HUES6 (cell line): ENCODE measurements around the gene NHSL1.

Experiments
- H3K27ac ChIP-seq: 2 replicates; pipeline ENCODE4 v1.7.0; 2013; ENCODE audit warnings: low read depth, mild to moderate bottlenecking, low read length, inconsistent platforms
- H3K27me3 ChIP-seq: 2 replicates; pipeline ENCODE4 v1.6.1; 2013; ENCODE audit warnings: low read length; ENCODE audit not compliant: control insufficient read depth, insufficient read depth
- H3K36me3 ChIP-seq: 2 replicates; pipeline ENCODE4 v1.6.1; 2013; ENCODE audit warnings: low read length; ENCODE audit not compliant: control insufficient read depth, insufficient read depth
- H3K4me1 ChIP-seq: 2 replicates; pipeline ENCODE4 v1.6.1; 2013; ENCODE audit warnings: low read length; ENCODE audit not compliant: control insufficient read depth, insufficient read depth
- H3K4me3 ChIP-seq: 2 replicates; pipeline ENCODE4 v1.5.1; 2013; ENCODE audit warnings: low read depth, low read length
- H3K9ac ChIP-seq: one replicate; pipeline ENCODE4 v1.6.1; 2013; ENCODE audit warnings: mild to moderate bottlenecking, low read length
- H3K9me3 ChIP-seq: 2 replicates; pipeline ENCODE4 v1.6.1; 2013; ENCODE audit warnings: low read depth, low read length; ENCODE audit not compliant: control insufficient read depth, insufficient read depth

NHSL1 gene

GRCh38 chr6:138456401-138456790 lies 42.9 kb downstream of the NHSL1 start:
- Histone ChIP-seq H3K36me3 (no peaks in the 10 kb centered on the region), H3K9ac (no peak overlapping the region), H3K27me3 (no peaks in the 10 kb centered on the region), H3K4me3 (no peak overlapping the region), H3K9me3 (no peaks in the 10 kb centered on the region), H3K4me1 (no peaks in the 10 kb centered on the region), H3K27ac (no peak overlapping the region)

GRCh38 chr6:138455746-138456400 lies 43.4 kb downstream of the NHSL1 start:
- H3K9ac ChIP-seq, result no peak overlapping the region

GRCh38 chr6:138454981-138455706 lies 44.1 kb downstream of the NHSL1 start:
- H3K9ac ChIP-seq, result no peak overlapping the region

More at GRCh38 chr6:138455746-138456400, 43.4 kb downstream of the NHSL1 start:
- H3K4me1 ChIP-seq, result no peaks in the 10 kb centered on the region
- H3K4me3 ChIP-seq, result no peak overlapping the region
- H3K9me3 ChIP-seq, result no peaks in the 10 kb centered on the region
- H3K27ac ChIP-seq, result no peak overlapping the region
- no peaks in the 10 kb centered on the region for H3K27me3 ChIP-seq
- no peaks in the 10 kb centered on the region for H3K36me3 ChIP-seq

GRCh38 chr6:138451043-138451442 lies 48.3 kb downstream of the NHSL1 start:
- no peaks in the 10 kb centered on the region for H3K4me1 ChIP-seq
- H3K27ac ChIP-seq, result no peak overlapping the region
- no peak overlapping the region for H3K9ac ChIP-seq
- H3K27me3 ChIP-seq, result no peaks in the 10 kb centered on the region
- H3K9me3 ChIP-seq, result no peaks in the 10 kb centered on the region
- peaks cover 5% of the 10 kb centered on the region for H3K36me3 ChIP-seq
- no peak overlapping the region for H3K4me3 ChIP-seq

More at GRCh38 chr6:138454981-138455706, 44.1 kb downstream of the NHSL1 start:
- no peak overlapping the region for H3K4me3 ChIP-seq
- no peaks in the 10 kb centered on the region for H3K9me3 ChIP-seq
- H3K27ac ChIP-seq, result no peak overlapping the region
- no peaks in the 10 kb centered on the region for H3K27me3 ChIP-seq
- no peaks in the 10 kb centered on the region for H3K4me1 ChIP-seq
- H3K36me3 ChIP-seq, result no peaks in the 10 kb centered on the region

GRCh38 chr6:138450445-138450844 lies 48.8 kb downstream of the NHSL1 start:
- no peaks in the 10 kb centered on the region for H3K9me3 ChIP-seq
- H3K4me1 ChIP-seq, result no peaks in the 10 kb centered on the region
- peaks cover 5% of the 10 kb centered on the region for H3K36me3 ChIP-seq
- H3K4me3 ChIP-seq, result no peak overlapping the region
- H3K9ac ChIP-seq, result no peak overlapping the region
- no peaks in the 10 kb centered on the region for H3K27me3 ChIP-seq
- no peak overlapping the region for H3K27ac ChIP-seq

GRCh38 chr6:138446821-138447220 lies 52.5 kb downstream of the NHSL1 start:
- Histone ChIP-seq H3K27me3 (no peaks in the 10 kb centered on the region), H3K36me3 (peaks cover 13% of the 10 kb centered on the region), H3K9ac (no peak overlapping the region), H3K4me3 (no peak overlapping the region), H3K9me3 (no peaks in the 10 kb centered on the region), H3K27ac (no peak overlapping the region), H3K4me1 (no peaks in the 10 kb centered on the region)

- H3K9me3 ChIP-seq, result no peaks in the 10 kb centered on the region
- peaks cover 13% of the 10 kb centered on the region for H3K36me3 ChIP-seq
- H3K27ac ChIP-seq, result no peak overlapping the region
- H3K4me3 ChIP-seq, result no peak overlapping the region
- no peak overlapping the region for H3K9ac ChIP-seq
- H3K27me3 ChIP-seq, result no peaks in the 10 kb centered on the region
- H3K4me1 ChIP-seq, result no peaks in the 10 kb centered on the region
These were observed 55.3 kb downstream of the NHSL1 start for GRCh38 chr6:138443979-138444378.

GRCh38 chr6:138442663-138443062 lies 56.6 kb downstream of the NHSL1 start:
- no peak overlapping the region for H3K4me3 ChIP-seq
- no peaks in the 10 kb centered on the region for H3K4me1 ChIP-seq
- no peaks in the 10 kb centered on the region for H3K27me3 ChIP-seq
- H3K9me3 ChIP-seq, result no peaks in the 10 kb centered on the region
- no peak overlapping the region for H3K9ac ChIP-seq
- H3K36me3 ChIP-seq, result peaks cover 16% of the 10 kb centered on the region
- H3K27ac ChIP-seq, result no peak overlapping the region

- no peaks in the 10 kb centered on the region for H3K4me1 ChIP-seq
- H3K9me3 ChIP-seq, result no peaks in the 10 kb centered on the region
- H3K9ac ChIP-seq, result no peak overlapping the region
- H3K27ac ChIP-seq, result no peak overlapping the region
- H3K36me3 ChIP-seq, result peaks cover 18% of the 10 kb centered on the region
- H3K4me3 ChIP-seq, result no peak overlapping the region
- H3K27me3 ChIP-seq, result no peaks in the 10 kb centered on the region
These were observed 57.3 kb downstream of the NHSL1 start for GRCh38 chr6:138441965-138442364.

- Histone ChIP-seq H3K27me3 (no peaks in the 10 kb centered on the region), H3K36me3 (peaks cover 17% of the 10 kb centered on the region), H3K9ac (no peak overlapping the region), H3K4me3 (no peak overlapping the region), H3K9me3 (no peaks in the 10 kb centered on the region), H3K4me1 (no peaks in the 10 kb centered on the region), H3K27ac (no peak overlapping the region)
These were observed 58.4 kb downstream of the NHSL1 start for GRCh38 chr6:138440758-138441357.

GRCh38 chr6:138440296-138440695 lies 59.0 kb downstream of the NHSL1 start:
- H3K27ac ChIP-seq, result no peak overlapping the region
- no peak overlapping the region for H3K9ac ChIP-seq
- H3K4me3 ChIP-seq, result no peak overlapping the region
- peaks cover 17% of the 10 kb centered on the region for H3K36me3 ChIP-seq
- H3K27me3 ChIP-seq, result no peaks in the 10 kb centered on the region
- H3K4me1 ChIP-seq, result no peaks in the 10 kb centered on the region
- no peaks in the 10 kb centered on the region for H3K9me3 ChIP-seq
